Tibial nerve (tissue), 4 donors: ENCODE measurements around the gene DIP2C. TPM values are rescaled to one million over a fixed set of nuclear protein-coding genes. Genes with fewer than 3 reads are reported as not detected.

ENCODE experiments used
- DNase-seq, 2 donors: peaks; one replicate each; pipeline ENCODE4 v3.0.0-alpha.2; 2019; ENCODE audit warnings: low spot score in 2 of 2
- H3K27ac ChIP-seq, 4 donors: fragments of 200-600 bp; sonication (generic) in 3 of 4; one replicate each; pipeline ENCODE4 v1.5.1; 2017 to 2019; ENCODE audit warnings: mild to moderate bottlenecking in 1 of 4
- H3K27me3 ChIP-seq, 2 donors: fragments of 200-600 bp; sonication (generic) in 1 of 2; one replicate each; pipeline versions ENCODE4 v1.5.1 to v1.6.0; 2017 to 2019
- H3K36me3 ChIP-seq, 3 donors: fragments of 200-600 bp; sonication (generic); one replicate each; pipeline ENCODE4 v1.5.1; 2018 to 2019
- H3K4me1 ChIP-seq, 4 donors: fragments of 200-600 bp; sonication (generic) in 3 of 4; one replicate each; pipeline ENCODE4 v1.5.1; 2017 to 2019
- H3K4me3 ChIP-seq, 4 donors: fragments of 200-600 bp; sonication (generic) in 3 of 4; one replicate each; pipeline ENCODE4 v1.5.1; 2017 to 2019; ENCODE audit warnings: mild to moderate bottlenecking in 1 of 4, moderate library complexity in 1 of 4
- H3K9me3 ChIP-seq, 4 donors: fragments of 200-600 bp; sonication (generic) in 3 of 4; one replicate each; pipeline ENCODE4 v1.5.1; 2017 to 2019
- CTCF ChIP-seq, 5 experiments: fragments of 200-600 bp in 3 of 5; fragments of 450-650 bp in 2 of 5; sonication (generic) in 3 of 5; IDR thresholded peaks; one replicate each; pipeline ENCODE4 v1.5.1; 2016 to 2019; ENCODE audit warnings: antibody characterized with exemption in 5 of 5, mild to moderate bottlenecking in 3 of 5, moderate library complexity in 2 of 5
- EP300 ChIP-seq, 2 donors: sonication (generic); formaldehyde crosslinking; IDR thresholded peaks; one replicate each; pipeline ENCODE4 v1.6.1; 2017; ENCODE audit warnings: antibody characterized with exemption in 2 of 2, mild to moderate bottlenecking in 1 of 2
- POLR2A ChIP-seq, 2 donors: fragments of 450-650 bp; IDR thresholded peaks; one replicate each; pipeline ENCODE4 v1.6.1; 2017; ENCODE audit warnings: antibody characterized with exemption in 2 of 2, mild to moderate bottlenecking in 2 of 2, moderate library complexity in 2 of 2
- WGBS, 2 donors: methylation state at CpG; one replicate each; pipeline ENCODE4 v1.1.5; 2018; 5-methylcytosine and 5-hydroxymethylcytosine counted together
- total RNA-seq, 4 donors: library from RNA; depleted of rRNA; stranded (reverse); fragments of >200 nt; gene quantifications; one replicate each; pipeline ENCODE4 v1.1.0, GENCODE V29; 2016

DIP2C gene
- total RNA-seq, 4 donors from 2014 or later: 31.4 to 46.5 (median 36.0) TPM

GRCh38 chr10:625333-625696, 64.2 kb downstream of the DIP2C start:
- no peak for DNase-seq
- H3K9me3 ChIP-seq: no peaks in the 10 kb centered on the region
- H3K27ac ChIP-seq: peak overlapping the region; percentile 81 to 96 (median 96)
- H3K4me3 ChIP-seq: peak overlapping the region in 1 of 4 donors; percentile 33
- peaks cover 3 to 79% (median 37%) of the 10 kb centered on the region in 4 donors for H3K4me1 ChIP-seq
- H3K27me3 ChIP-seq: no peaks in the 10 kb centered on the region
- WGBS, 2 donors: 34 to 35% methylated on average over 17 of the region's 17 CpGs
- H3K36me3 ChIP-seq: no peaks in the 10 kb centered on the region
- TF ChIP-seq CTCF (IDR thresholded peaks at IDR 0.05): no peak
- TF ChIP-seq EP300 (IDR thresholded peaks at IDR 0.05): no peak
- TF ChIP-seq POLR2A (IDR thresholded peaks at IDR 0.05): no peak

DNA sequence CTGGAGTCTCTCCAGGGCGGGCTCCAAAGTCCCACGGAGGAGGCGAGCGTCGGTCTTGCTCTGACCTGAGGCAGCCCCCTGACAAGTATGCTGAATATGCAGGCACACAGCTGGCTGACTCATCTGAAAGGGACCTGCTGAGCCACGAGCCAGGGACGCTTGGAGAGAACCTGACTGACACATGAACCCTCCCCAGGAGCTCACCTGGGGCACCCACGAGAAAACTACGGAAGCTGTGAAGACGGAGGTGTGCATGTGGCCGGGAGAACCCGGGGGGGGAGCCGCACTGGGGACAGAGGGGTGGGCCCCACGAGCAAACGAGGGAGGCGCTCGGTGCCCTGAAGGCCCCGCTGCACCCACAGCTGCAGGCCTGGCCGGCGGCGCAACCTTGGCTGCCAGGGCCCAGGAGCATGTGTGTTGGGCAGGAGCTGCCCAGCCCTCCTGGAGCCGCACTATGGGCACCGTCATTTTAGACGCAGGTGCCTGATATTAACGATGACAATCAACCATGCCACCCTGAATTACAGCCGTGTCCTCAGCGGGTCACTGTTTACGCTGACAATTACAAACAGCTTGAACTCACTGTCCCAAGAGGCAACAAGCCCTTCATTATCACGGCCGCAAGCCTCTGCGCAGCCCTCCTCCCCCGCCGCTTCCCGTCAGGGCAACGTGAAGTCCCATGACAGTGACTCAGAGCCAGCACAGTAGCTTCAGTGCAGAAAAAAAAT, 64.7 kb downstream of the DIP2C start:
- no peaks in the 10 kb centered on the region for H3K36me3 ChIP-seq
- H3K9me3 ChIP-seq: no peaks in the 10 kb centered on the region
- 24 to 42% methylated on average over 20 to 28 of the region's 35 CpGs for WGBS, 2 donors
- H3K27ac ChIP-seq: peak overlapping the region; percentile 81 to 96 (median 96)
- TF ChIP-seq EP300 (IDR thresholded peaks at IDR 0.05) (peak; percentile 94 to 99), CTCF (IDR thresholded peaks at IDR 0.05) (no peak), POLR2A (IDR thresholded peaks at IDR 0.05) (peak in 1 of 2 donors; percentile 26)
- no peaks in the 10 kb centered on the region for H3K27me3 ChIP-seq
- DNase-seq: peak; percentile 49 to 55
- peak overlapping the region in 3 of 4 donors; percentile 9 to 33 (median 11) for H3K4me3 ChIP-seq
- H3K4me1 ChIP-seq: peaks cover 3 to 83% (median 37%) of the 10 kb centered on the region in 4 donors

- H3K9me3 ChIP-seq: no peaks in the 10 kb centered on the region
- no peak for TF ChIP-seq EP300 (IDR thresholded peaks at IDR 0.05)
- no peak overlapping the region for H3K4me3 ChIP-seq
- no peaks in the 10 kb centered on the region for H3K27me3 ChIP-seq
- peaks cover 3 to 80% (median 37%) of the 10 kb centered on the region in 4 donors for H3K4me1 ChIP-seq
- H3K27ac ChIP-seq: peak overlapping the region; percentile 81 to 96 (median 96)
- no peaks in the 10 kb centered on the region for H3K36me3 ChIP-seq
- WGBS, 2 donors: 54 to 80% methylated on average over 1 to 8 of the region's 8 CpGs
- DNase-seq: no peak
Observed at GRCh38 chr10:624312-624604, 65.2 kb downstream of the DIP2C start.

DNA sequence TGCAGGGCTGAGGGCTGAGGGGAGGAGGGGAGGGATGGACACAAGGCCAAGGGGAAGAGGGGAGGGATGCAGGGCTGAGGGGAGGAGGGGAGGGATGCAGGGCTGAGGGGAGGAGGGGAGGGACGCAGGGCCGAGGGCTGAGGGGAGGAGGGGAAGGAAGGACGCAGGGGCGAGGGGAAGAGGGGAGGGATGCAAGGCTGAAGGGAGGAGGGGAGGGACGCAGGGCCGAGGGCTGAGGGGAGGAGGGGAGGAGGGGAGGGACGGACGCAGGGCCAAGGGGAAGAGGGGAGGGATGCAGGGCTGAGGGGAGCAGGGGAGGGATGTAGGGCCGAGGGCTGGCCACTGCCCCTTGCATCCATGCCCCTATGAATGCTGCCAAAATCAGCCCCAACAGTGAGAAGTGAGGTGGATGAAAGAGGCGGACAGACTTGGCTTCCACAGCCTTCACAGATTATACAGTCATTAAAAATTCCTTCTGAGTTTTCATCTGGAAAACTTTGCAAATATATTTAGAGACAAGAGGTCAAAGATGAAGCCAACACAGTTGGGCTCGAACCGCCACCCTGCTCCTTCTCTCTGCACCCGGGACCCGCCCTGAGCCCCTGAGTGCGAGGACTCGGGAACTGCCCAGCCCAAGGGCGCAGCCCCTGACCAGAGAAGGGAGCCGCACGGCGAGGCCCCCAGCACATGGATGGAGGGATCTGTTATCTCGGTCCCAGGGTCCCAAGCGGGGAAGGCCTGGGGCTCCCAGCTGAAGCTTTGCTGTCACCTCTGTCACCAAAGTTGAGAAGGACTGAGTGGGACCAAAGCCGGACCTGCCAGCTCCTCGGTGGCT, 65.8 kb downstream of the DIP2C start:
- Histone ChIP-seq H3K9me3 (no peaks in the 10 kb centered on the region), H3K4me1 (peaks cover 3 to 80% (median 37%) of the 10 kb centered on the region in 4 donors), H3K27ac (peak overlapping the region; percentile 81 to 96 (median 96)), H3K36me3 (no peaks in the 10 kb centered on the region), H3K27me3 (no peaks in the 10 kb centered on the region), H3K4me3 (no peak overlapping the region)
- TF ChIP-seq CTCF (IDR thresholded peaks at IDR 0.05): no peak
- no peak for TF ChIP-seq POLR2A (IDR thresholded peaks at IDR 0.05)
- TF ChIP-seq EP300 (IDR thresholded peaks at IDR 0.05): no peak
- WGBS, 2 donors: 46 to 58% methylated on average over 19 to 24 of the region's 24 CpGs
- no peak for DNase-seq

GRCh38 chr10:623014-623413, 66.5 kb downstream of the DIP2C start:
- 85 to 90% methylated on average over 19 of the region's 19 CpGs for WGBS, 2 donors
- peaks cover 3 to 80% (median 36%) of the 10 kb centered on the region in 4 donors for H3K4me1 ChIP-seq

More at GRCh38 chr10:623014-623413, 66.5 kb downstream of the DIP2C start:
- no peaks in the 10 kb centered on the region for H3K27me3 ChIP-seq
- DNase-seq: no peak
- no peaks in the 10 kb centered on the region for H3K36me3 ChIP-seq
- H3K9me3 ChIP-seq: no peaks in the 10 kb centered on the region
- peak overlapping the region; percentile 81 to 96 (median 96) for H3K27ac ChIP-seq
- H3K4me3 ChIP-seq: no peak overlapping the region
- TF ChIP-seq POLR2A (IDR thresholded peaks at IDR 0.05) (no peak), CTCF (IDR thresholded peaks at IDR 0.05) (no peak), EP300 (IDR thresholded peaks at IDR 0.05) (no peak)
